ENCODE results near the gene CLCNKA.
"Not testable (repeated sequence)": the region's sequence is repeated elsewhere in the genome, so short reads cannot be mapped to it uniquely, and the experiment has no call there.

Gene CLCNKA

GRCh38 chr1:16021681-16022080, at the start of gene CLCNKA:
Gene CLCNKA (plus strand): TSS chr1:16022036. CDS start chr1:16022620, 584 bp downstream.
- DNase-seq (ENCODE audit: low spot score) = no peak

GRCh38 chr1:15972409-15972808, 49.4 kb upstream of the CLCNKA start:
- no peak for DNase-seq (ENCODE audit: low spot score)

GRCh38 chr1:15973772-15974171, 48.1 kb upstream of the CLCNKA start:
- no peak for DNase-seq (ENCODE audit: low spot score)

GRCh38 chr1:15974855-15975254, 47.0 kb upstream of the CLCNKA start:
- peak; percentile 37 for DNase-seq (ENCODE audit: low spot score)

- DNase-seq (ENCODE audit: low spot score) = peak; percentile 68
These were observed 46.5 kb upstream of the CLCNKA start for GRCh38 chr1:15975358-15975804.

GRCh38 chr1:15975805-15976680, 45.8 kb upstream of the CLCNKA start, which contains the start of gene ZBTB17:
Gene ZBTB17 (minus strand): TSS chr1:15976101. CDS start chr1:15948495, 27,606 bp downstream.
- DNase-seq (ENCODE audit: low spot score) = peak; percentile 94

GRCh38 chr1:15977947-15978346, 43.9 kb upstream of the CLCNKA start:
- not testable (repeated sequence) for DNase-seq (ENCODE audit: low spot score)

- DNase-seq (ENCODE audit: low spot score) = no peak
These were observed 40.2 kb upstream of the CLCNKA start for GRCh38 chr1:15981679-15982078.

GRCh38 chr1:15983275-15983674, 38.6 kb upstream of the CLCNKA start:
- DNase-seq (ENCODE audit: low spot score) = no peak

- DNase-seq (ENCODE audit: low spot score) = peak; percentile 95
These were observed 36.1 kb upstream of the CLCNKA start for GRCh38 chr1:15985611-15986297.

GRCh38 chr1:15988856-15989736, 32.7 kb upstream of the CLCNKA start:
- DNase-seq (ENCODE audit: low spot score) = no peak

GRCh38 chr1:15989776-15990175, 32.1 kb upstream of the CLCNKA start:
- DNase-seq (ENCODE audit: low spot score) = no peak

GRCh38 chr1:15991427-15992186, 30.2 kb upstream of the CLCNKA start:
- DNase-seq (ENCODE audit: low spot score) = no peak

GRCh38 chr1:15992187-15992553, 29.7 kb upstream of the CLCNKA start:
- no peak for DNase-seq (ENCODE audit: low spot score)

- DNase-seq (ENCODE audit: low spot score) = no peak
These were observed 29.0 kb upstream of the CLCNKA start for GRCh38 chr1:15992582-15993500.

GRCh38 chr1:15993666-15994065, 28.2 kb upstream of the CLCNKA start:
- no peak for DNase-seq (ENCODE audit: low spot score)

- DNase-seq (ENCODE audit: low spot score) = no peak
These were observed 27.8 kb upstream of the CLCNKA start for GRCh38 chr1:15994081-15994480.

- DNase-seq (ENCODE audit: low spot score) = peak; percentile 66
These were observed 27.1 kb upstream of the CLCNKA start for GRCh38 chr1:15994590-15995351.

GRCh38 chr1:15997076-15997585, 24.7 kb upstream of the CLCNKA start:
- DNase-seq (ENCODE audit: low spot score) = no peak

All from kidney tubule cell (primary cell).